Limb (tissue), 2 donors: ENCODE data around the gene PTEN.
"Not testable (repeated sequence)": the region's sequence is repeated elsewhere in the genome, so short reads cannot be mapped to it uniquely, and the experiment has no call there.

Experiments
- DNase-seq, 2 donors: peaks; one replicate each; pipeline ENCODE4 v3.0.0-alpha.2; 2016; ENCODE audit errors: extremely low spot score in 2 of 2

The PTEN gene

GRCh38 chr10:87863053-87863943 is at the start of gene PTEN, which contains the start of gene KLLN:
TSS of gene PTEN (plus strand) at chr10:87863625. CDS start at chr10:87864470, 845 bp downstream.
TSS of gene KLLN (minus strand) at chr10:87863533. CDS start at chr10:87862487, 1,046 bp downstream.
- peak; percentile 92 to 95 for DNase-seq

GRCh38 chr10:87816163-87816897 is 47.1 kb upstream of the PTEN start:
- DNase-seq = no peak

GRCh38 chr10:87816898-87817608 is 46.4 kb upstream of the PTEN start:
- no peak for DNase-seq

GRCh38 chr10:87817609-87818504 is 45.6 kb upstream of the PTEN start, which contains the start of gene ATAD1:
TSS of gene ATAD1 (minus strand) at chr10:87818226. CDS start at chr10:87814599, 3,627 bp downstream.
- peak; percentile 84 to 89 for DNase-seq

- peak in 1 of 2 donors; percentile 5 for DNase-seq
Observed at GRCh38 chr10:87818505-87819288, 44.7 kb upstream of the PTEN start.

- DNase-seq = no peak
Observed at GRCh38 chr10:87819289-87819585, 44.2 kb upstream of the PTEN start.

- DNase-seq = no peak
Observed at GRCh38 chr10:87826653-87827052, 36.8 kb upstream of the PTEN start.

- no peak for DNase-seq
Observed at GRCh38 chr10:87827681-87828080, 35.7 kb upstream of the PTEN start.

GRCh38 chr10:87829051-87829450 is 34.4 kb upstream of the PTEN start:
- DNase-seq = not testable (repeated sequence)

- DNase-seq = no peak
Observed at GRCh38 chr10:87829986-87830729, 33.3 kb upstream of the PTEN start.

- no peak for DNase-seq
Observed at GRCh38 chr10:87836098-87836497, 27.3 kb upstream of the PTEN start.

- DNase-seq = no peak
Observed at GRCh38 chr10:87837445-87837844, 26.0 kb upstream of the PTEN start.

GRCh38 chr10:87838650-87839049 is 24.8 kb upstream of the PTEN start:
- DNase-seq = no peak

- no peak for DNase-seq
Observed at GRCh38 chr10:87841186-87841585, 22.2 kb upstream of the PTEN start.

GRCh38 chr10:87842220-87842641 is 21.2 kb upstream of the PTEN start:
- DNase-seq = no peak

- DNase-seq = no peak
Observed at GRCh38 chr10:87842776-87843497, 20.5 kb upstream of the PTEN start.

- DNase-seq = no peak
Observed at GRCh38 chr10:87843714-87844113, 19.7 kb upstream of the PTEN start.

GRCh38 chr10:87844837-87845623 is 18.4 kb upstream of the PTEN start:
- no peak for DNase-seq
